SK-N-DZ (cell line): ENCODE results near the gene GPR139.
A peak's percentile ranks its signal among the peaks of the same experiment; 100 is the strongest.

Source experiments
- DNase-seq: peaks from one replicate; pipeline ENCODE4 v3.0.0-alpha.2; 2015; ENCODE audit warnings: low spot score

Gene GPR139

DNA sequence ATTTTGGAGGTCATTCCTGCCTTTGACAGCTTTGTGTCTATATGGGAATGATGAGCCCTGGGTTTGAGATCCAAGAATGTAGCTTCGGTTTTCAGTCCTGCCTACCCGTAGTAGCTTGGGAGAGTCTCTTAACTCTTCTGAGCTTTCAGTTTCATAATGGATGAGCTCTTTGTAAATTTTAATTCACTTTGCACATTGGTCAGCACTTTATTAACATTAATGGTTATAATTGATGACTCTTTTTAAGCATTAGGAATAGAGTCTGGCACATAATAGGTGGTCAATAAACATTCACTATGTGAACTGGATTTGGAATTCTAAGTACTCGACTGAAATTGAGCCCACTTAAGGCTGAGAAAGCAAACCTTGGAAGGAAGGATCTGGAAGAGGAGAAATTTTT lies 17.3 kb downstream of the GPR139 start:
- no peak for DNase-seq

DNA sequence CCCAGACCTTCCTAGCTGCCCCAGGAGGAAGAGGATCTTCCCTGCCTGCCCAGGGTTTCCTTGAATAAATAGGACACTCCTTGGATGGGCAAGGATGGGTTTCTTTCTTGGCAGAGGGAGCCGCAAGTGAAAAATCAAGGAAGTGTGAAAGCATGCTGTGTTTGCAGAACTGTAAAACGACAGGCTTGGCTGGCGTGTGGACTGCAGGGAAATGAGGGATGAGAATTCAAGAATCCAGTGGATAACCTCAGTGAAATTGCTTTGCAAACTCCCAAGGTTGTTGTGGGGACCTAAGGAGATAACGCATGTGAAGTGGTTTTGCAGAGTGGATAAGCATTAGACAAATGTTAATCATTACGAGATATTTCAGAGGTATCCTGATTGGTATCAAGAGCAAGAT lies 20.4 kb downstream of the GPR139 start:
- DNase-seq = no peak

DNA sequence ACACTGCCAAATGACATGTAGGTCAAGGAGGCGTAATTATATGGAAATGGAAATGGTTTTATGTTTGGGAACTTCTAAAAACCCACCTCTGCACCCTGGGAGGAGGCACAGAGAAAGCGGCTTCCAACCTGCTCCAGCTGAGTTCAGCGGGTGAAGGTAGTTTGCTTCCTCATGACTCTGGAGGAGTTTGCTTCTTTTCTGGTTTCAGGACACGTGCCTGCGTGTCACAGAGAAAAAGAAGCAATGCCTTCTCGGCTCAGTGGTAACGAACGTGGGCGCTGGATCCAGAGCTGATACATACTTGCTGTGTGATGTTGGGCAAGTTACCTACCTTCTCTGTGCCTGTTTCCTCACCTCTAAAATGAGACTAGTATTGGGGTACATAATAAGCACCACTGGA lies 22.1 kb downstream of the GPR139 start:
- no peak for DNase-seq

DNA sequence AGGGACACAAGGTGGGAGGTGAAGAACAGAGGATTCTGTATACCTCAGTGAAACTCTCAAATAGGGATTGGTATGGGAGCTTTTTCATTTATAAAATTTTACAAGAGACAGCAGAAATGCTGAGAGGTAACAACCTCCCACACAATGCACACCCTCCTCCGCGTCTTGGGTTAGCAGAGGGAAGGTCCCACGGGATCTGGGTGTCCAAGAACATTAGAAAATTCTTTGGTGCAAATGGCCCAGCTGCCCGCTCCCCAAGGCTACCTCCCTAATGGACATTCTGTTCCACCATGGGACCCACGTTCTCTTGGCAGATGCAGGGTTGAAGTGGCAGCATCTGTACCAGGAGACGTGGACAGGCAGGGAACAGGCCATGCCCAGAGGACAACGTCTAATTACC lies 22.5 kb downstream of the GPR139 start:
- DNase-seq = no peak

DNA sequence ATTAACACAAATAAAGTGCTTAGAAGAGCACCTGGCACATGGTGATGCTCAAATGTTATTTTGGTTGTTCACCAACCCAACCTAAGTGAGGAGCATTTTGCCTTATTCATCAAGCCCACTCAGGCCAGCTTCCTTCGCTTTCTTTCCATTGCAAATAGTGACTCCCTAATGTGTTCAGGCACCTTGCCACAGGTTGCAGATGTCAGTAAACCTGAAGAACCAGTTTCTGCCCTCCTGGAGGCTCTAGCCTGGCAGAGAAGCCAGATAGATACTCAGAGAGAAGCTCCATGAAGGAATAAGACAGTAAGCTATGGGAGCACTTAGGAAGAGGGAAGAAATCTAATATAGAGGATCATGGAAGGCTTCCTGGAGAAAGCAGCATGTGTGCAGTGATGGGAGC lies 23.9 kb downstream of the GPR139 start:
- no peak for DNase-seq

DNA sequence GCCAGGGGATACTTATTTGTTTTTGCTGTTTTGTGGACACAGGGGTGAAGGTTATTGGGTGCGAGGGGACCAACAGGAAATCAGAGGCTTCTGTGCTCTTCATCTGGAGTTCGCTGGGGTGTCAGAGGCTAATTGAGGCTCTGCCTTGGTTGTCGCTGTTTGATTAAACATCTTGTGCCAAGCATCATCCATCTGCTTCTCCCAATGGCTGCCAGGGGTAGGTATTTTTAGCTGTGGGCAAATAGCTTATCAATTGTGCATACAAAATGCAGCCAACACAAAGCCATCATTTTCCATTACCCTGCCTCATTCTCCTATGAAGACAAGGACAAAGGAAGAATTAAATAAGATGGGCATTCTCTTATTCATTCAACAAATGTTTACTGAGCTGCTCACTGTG lies 27.8 kb downstream of the GPR139 start:
- DNase-seq = no peak

DNA sequence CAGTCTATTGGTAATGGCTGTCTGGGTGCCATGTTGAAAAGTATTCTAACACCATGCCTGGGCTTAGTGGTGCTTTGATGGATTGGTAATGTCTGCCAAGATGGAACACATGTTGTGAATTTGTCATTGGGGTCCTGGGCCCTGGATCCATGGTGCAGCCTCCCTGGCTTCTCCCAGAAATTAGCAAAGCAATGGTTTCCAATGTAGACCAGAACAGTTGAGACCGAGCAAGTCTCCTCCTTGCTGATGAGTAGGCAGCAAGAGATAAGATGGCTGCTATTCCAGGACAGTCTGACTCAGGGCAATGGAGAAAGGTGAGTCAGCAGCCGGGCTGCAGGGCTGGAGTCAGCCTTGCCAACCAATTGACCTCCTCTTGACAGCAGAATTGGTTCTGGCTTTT lies 30.8 kb downstream of the GPR139 start:
- DNase-seq = no peak

DNA sequence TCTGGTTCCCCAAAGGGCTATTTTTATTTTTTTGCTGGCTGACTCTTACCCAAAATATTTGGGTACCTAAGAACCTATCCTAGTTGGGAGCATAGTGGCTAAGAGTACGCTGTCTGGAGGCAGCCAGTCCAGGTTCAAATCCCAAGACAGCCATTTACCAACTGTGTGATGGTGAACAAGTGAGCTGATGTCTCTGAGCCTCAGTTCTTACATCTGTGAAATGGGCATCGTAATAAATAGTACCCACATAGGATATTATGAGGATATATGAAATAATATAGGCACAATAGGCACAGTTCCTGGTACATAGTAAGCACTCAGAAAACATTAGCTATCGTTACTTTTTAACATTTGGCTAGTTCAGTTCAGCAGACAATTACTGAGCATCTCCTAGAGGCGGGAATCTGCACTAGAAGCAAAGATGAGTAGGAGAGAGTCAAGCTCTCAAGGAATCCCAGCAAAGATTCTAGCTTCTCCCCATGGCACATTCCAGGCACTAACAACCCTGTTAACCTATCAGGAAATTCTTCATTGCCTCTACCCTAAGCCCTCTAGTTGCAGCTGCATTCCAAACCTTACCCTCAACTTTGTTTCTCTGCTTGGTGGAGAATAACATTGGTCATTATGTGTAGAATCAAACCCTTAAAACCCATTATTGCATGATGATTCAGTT lies 31.6 kb downstream of the GPR139 start:
- no peak for DNase-seq

DNA sequence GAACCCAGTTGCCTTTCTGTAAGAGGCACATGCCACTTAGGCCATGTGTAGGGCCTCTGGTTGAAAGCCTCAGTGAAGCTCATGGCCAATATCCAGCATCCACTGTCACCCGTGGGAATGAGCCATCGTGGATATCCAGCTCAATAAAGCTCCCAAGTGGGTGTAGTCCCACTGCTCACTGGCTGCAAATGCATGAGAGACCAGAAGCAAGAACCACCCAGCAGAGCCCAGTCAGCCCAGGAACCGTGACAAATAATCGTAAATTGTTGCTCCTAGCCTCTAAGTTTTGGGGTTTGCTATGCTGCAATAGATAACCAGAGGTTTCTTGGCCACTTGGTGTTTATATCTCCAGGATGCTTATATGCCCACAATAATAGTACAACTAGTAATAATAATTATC lies 33.7 kb downstream of the GPR139 start:
- DNase-seq = no peak

DNA sequence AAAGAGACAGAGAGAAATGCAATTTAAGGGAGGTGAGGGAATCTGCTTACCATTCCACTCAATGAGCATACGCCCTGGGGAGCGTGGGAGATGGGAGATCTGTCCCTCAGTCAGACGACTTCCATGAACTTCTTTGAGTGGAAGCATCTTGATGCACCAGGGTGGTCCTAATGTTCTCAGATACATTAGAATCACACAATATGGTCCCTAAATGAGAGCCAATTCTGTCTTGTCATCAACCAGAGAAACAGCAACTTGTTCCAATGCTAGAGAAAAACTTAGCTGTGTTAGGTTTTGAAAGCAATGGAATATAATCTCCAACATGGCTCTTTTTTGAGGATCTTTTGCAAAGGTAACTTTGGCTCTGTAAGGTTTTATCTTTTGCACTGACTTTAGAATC lies 44.1 kb downstream of the GPR139 start:
- DNase-seq = no peak

DNA sequence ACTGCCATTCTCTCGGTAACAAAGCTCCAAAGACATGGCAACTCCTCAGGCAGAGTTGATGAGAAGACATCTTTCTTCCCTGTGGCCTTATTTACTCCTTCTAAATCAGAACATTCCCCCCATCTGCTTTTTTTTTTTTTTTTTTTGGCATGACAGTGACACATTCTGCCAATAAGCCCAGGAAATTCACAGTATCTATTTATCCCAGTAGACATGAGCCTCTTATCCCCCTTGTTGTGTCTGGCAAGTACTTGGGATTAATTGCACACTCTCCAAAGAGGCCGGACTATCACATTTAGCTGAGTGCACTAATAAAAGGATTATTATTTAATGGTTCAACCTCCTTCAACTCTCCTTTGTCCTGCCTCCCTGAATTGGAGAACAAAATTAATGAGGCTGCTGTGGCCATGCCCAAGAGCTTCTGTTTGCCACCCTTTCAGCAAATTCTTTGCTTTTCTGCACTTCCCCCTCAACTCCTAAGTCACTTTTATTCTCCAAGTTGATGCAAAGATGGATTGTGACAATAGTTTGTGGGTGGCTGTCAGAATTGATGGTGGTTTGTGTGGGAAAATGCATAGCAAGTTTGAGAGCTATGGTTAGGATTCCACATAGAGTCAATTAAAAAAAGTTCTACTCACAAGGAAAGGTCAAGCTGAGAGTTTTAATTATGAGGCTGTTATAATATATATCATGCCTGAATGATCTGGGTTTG lies 47.2 kb downstream of the GPR139 start:
- DNase-seq = no peak

DNA sequence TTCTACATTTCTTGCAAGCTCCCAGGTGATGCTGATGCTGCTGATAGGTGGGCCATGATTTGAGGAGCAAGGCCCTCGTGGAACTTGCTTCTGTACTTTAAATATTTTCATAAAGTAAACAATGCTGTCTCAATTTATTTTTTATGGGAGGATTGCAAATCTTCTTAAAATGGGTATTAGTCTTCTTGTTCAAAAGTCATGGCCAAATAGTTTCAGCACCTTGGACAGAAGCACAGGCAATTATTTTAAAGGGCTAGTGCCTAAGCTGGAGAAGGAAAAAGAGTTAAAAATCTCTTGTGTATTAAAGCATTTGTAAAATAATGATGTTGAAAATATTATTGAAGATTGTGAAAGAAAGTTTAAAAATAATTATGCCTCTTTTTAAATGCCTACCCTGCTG lies 50.5 kb downstream of the GPR139 start:
- DNase-seq = no peak

DNA sequence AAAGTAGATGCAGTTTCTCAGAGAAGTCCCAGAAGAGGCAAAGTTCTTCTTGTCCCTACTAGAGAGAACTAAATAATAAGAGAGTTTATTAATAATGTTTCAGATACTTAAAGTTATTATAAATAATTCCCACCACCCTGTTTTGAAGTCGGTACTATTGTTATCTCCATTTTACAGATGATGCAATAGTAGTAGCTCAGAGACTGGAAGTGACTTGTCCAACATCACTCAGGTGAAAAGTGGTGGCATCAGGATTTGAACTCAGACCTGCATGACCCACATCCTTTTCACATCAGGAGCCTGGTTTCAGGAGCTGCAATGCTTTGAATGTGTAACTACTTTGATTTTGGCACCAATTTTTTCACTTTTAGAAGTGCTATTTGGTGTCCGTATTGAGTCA lies 52.7 kb downstream of the GPR139 start:
- DNase-seq = no peak

DNA sequence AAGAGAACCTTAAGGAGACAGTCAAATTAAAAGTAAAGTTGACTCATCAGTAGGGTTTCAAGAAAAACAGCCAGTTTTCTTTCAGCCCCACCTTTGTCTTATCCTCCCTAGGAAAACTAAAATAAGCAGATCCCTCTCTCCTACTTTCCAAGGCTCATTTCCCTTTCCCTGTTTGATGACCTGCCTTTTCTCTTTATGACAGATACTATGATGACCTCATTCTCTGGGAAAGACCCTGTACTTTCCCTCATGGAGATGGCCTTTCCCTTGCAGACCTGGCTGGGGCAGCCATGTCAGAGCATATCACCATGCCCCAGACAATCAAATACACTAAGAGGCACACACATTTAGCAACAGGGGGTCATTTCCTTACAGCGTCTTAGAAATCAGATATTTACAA lies 53.6 kb downstream of the GPR139 start:
- DNase-seq = no peak

DNA sequence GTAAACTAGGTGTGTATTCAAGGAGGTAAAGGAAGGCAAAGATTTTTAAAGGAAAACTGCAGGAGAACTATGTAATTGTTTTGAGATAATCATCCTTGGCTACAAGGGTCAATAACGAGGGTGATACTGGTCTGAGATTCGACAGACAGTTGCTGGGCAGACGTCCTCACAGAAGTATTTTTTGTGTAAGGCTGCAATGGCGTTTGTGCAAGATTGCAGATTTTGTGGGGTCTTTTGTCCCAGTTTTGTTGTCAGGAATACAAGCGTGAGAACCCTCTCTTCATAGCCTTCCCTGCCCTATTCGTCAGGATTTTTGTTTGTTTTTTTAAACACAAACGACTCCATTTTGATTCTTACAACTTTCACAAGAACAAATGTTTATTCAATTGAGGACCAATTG lies 57.5 kb downstream of the GPR139 start:
- no peak for DNase-seq

DNA sequence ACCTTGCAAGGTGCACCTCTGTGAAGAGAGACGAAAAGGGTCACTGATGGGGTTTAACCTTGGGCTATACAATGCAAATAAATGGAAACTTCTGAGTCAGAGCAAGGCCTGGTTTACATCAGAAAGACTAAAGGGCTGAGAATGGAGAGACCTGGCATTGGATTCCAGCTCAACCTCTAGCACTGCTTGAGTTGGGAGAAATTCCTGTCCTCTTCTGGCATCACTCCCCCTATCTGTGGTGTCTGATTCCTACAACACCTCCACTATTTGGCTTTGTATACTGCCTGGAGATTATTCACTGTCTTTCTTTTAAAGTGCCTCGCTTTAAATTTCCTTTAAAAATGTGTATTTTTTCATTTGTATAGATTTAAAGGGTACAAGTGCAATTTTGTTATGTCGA lies 68.8 kb downstream of the GPR139 start:
- peak; percentile 66 for DNase-seq

DNA sequence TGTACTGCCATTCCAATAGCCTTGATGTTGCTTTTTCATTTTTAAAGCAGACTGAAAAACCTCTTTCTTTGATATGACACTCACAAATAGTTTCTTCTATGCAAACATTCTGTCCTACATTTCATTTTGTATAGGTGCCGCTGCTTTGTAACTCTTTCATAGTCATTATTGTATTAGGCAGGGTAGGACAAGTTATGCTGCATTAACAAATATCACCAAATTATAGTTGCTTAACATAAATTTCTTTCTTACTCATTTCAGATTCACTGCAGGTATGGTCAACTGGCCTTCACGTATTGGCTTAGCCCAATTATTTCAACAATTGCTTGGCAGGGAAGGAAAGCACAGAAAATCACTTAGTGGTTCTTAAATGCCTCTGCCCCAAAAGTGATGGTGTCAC lies 70.8 kb downstream of the GPR139 start:
- DNase-seq = no peak

DNA sequence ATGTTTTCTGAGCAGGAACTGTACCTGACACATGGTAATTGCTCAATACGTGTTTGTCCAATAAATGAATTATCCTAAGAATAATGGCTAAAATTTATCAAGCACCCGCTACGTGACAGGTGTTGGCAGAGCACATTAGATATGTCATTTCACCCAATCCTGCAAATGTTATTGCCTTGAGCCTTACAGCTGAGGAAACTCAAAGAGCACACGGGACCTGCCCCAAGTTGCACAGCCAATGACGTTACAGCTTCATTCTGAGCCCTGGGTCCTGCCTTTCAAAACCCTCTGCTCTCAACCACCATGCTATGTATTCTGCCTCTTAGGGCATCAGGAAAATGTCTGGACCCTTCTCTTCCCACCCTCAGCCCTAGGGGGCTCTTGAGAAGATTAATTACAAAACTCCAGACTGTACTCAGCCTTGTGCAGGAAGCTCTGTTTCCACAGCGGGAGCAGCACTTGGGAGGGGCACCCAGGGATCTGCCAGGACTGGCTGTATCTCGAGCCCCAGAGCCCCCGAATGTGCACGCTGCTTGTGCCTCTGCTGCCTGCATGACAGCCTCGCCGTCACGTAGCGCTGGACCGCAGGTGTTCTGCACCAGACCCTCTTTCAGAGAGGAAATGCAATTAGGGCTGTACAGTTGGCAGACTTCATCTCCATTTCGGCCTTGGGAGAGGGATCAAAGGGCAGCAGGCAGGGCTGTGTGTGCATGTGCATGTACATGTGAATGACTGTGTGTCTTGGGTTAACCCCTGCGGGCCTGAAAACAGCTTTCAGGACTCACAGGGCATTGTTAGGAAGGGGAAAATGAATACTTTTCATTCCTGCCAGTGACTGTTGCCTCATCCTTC lies 71.6 kb downstream of the GPR139 start:
- DNase-seq = peak; percentile 98

DNA sequence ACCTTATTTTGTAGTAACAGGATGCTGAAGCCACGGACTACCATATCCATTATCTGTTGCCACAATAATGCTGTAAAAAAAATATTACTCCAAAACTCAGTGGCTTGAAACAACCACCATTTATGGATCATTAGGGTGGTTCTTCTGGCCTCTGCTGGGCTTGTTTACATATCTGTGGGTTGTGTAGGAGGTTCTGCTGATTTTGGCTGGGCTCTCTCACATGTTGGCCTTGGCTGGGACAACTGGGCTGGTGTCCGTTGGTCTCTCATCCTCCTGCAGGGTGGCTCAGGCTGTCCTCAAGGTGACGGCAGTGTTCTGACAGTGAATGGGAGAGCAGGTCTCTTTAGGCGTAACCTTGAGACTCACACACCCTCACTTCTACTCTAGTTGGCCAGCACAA lies 76.0 kb downstream of the GPR139 start:
- DNase-seq = no peak

DNA sequence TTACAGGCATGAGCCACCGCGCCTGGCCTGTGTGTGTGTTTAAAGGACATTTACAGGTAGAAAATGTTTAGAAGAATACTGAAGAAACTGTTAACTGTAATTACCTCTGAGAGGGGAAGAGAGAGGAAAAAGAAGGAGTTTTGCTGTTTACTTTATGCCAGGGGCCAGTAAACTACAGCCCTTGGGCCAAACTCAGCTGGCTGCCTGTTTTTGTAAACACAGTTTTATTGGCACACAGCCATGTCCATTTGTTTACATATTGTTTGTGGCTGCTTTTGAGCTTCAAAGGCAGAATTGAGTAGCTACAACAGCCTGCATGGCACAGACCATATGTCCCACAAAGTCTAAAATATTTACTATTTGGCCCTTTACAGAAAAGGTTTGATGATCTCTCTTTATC lies 76.4 kb downstream of the GPR139 start:
- no peak for DNase-seq

DNA sequence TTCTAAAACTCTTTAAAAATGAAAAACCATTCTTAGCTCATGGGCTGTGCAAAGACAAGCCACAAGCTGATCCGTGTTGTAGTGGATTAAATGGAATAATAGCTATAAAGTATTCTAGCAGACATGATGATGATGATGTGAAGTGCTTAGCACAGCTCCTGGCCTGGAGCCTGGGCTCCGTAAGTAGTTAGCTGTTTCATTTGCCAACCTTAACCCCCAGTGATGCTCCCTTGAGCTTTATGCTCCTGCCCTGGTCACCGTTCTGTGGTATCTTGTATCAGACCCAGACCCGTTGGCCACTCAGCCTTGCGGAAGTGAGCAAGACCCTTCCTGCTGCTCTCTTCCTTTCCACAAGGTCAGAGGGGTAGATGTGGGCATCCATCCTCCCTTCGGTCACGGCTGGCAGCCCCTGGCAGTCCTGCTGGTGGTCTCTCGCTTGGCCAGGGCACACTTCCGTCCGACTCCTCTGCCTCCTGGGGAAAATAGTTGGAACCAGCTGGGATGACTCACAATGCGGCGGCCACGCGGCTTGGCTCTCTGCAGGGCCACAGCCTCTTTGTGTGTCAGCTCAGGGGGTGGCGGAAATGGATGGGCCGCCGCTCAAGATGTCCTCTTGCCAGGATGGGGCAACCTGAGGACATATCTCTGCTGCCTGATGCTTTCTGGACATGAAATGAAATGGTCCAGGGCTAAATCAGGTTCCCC lies 79.1 kb downstream of the GPR139 start:
- DNase-seq = no peak

DNA sequence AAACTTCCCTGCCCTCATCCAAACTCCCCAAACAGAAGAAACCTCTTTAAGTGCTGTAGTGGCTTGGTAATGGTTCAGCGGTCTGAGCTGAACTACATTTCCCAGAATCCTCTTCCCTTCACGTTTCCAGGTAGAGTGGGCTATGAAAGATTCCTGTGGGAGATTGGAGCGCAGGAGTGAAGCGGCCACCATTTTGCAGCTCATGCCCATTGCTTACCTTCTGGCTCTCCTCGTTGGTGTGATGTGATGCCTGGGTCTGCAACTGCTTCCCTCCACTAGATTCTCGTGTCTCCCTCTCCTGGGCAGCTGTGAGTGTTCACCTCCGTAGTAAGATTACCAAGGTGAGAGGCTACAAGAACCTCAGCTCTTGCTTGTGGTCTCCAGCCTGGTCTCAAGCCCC lies 82.1 kb downstream of the GPR139 start:
- DNase-seq = no peak
